ENCODE data around the gene GNAZ.

Gene GNAZ

GRCh38 chr22:23105919-23106318 is 35.6 kb downstream of the GNAZ start:
- DNase-seq (ENCODE audit: extremely low read depth in 1 of 2, low read depth in 1 of 2) = no peak

GRCh38 chr22:23106344-23106743 is 36.0 kb downstream of the GNAZ start:
- DNase-seq (ENCODE audit: extremely low read depth in 1 of 2, low read depth in 1 of 2) = no peak

- no peak for DNase-seq (ENCODE audit: extremely low read depth in 1 of 2, low read depth in 1 of 2)
Observed at GRCh38 chr22:23106906-23107367, 36.6 kb downstream of the GNAZ start.

GRCh38 chr22:23107487-23108248 is 37.3 kb downstream of the GNAZ start:
- no peak for DNase-seq (ENCODE audit: extremely low read depth in 1 of 2, low read depth in 1 of 2)

GRCh38 chr22:23108249-23109078 is 38.1 kb downstream of the GNAZ start:
- DNase-seq (ENCODE audit: extremely low read depth in 1 of 2, low read depth in 1 of 2) = no peak

- DNase-seq (ENCODE audit: extremely low read depth in 1 of 2, low read depth in 1 of 2) = no peak
Observed at GRCh38 chr22:23109079-23109347, 38.7 kb downstream of the GNAZ start.

- DNase-seq (ENCODE audit: extremely low read depth in 1 of 2, low read depth in 1 of 2) = no peak
Observed at GRCh38 chr22:23109441-23109978, 39.2 kb downstream of the GNAZ start.

- no peak for DNase-seq (ENCODE audit: extremely low read depth in 1 of 2, low read depth in 1 of 2)
Observed at GRCh38 chr22:23110190-23110921, 40.0 kb downstream of the GNAZ start.

GRCh38 chr22:23110922-23111527 is 40.7 kb downstream of the GNAZ start:
- no peak for DNase-seq (ENCODE audit: extremely low read depth in 1 of 2, low read depth in 1 of 2)

GRCh38 chr22:23112472-23113012 is 42.2 kb downstream of the GNAZ start:
- no peak for DNase-seq (ENCODE audit: extremely low read depth in 1 of 2, low read depth in 1 of 2)

GRCh38 chr22:23113067-23113846 is 42.9 kb downstream of the GNAZ start:
- DNase-seq (ENCODE audit: extremely low read depth in 1 of 2, low read depth in 1 of 2) = no peak

GRCh38 chr22:23113847-23114720 is 43.8 kb downstream of the GNAZ start:
- DNase-seq (ENCODE audit: extremely low read depth in 1 of 2, low read depth in 1 of 2) = no peak

- DNase-seq (ENCODE audit: extremely low read depth in 1 of 2, low read depth in 1 of 2) = no peak
Observed at GRCh38 chr22:23114721-23115020, 44.4 kb downstream of the GNAZ start.

GRCh38 chr22:23115369-23115768 is 45.0 kb downstream of the GNAZ start:
- DNase-seq (ENCODE audit: extremely low read depth in 1 of 2, low read depth in 1 of 2) = no peak

GRCh38 chr22:23115825-23116494 is 45.6 kb downstream of the GNAZ start:
- no peak for DNase-seq (ENCODE audit: extremely low read depth in 1 of 2, low read depth in 1 of 2)

- DNase-seq (ENCODE audit: extremely low read depth in 1 of 2, low read depth in 1 of 2) = no peak
Observed at GRCh38 chr22:23116506-23117263, 46.4 kb downstream of the GNAZ start.

GRCh38 chr22:23117275-23117674 is 47.0 kb downstream of the GNAZ start:
- no peak for DNase-seq (ENCODE audit: extremely low read depth in 1 of 2, low read depth in 1 of 2)
